Muscle layer of duodenum (tissue), 2 donors: ENCODE measurements around the gene GCC1.

ENCODE experiments used
- H3K27ac ChIP-seq: one replicate; pipeline ENCODE4 v1.7.0; 2013; ENCODE audit warnings: mild to moderate bottlenecking, low read length
- H3K27me3 ChIP-seq: one replicate; pipeline ENCODE4 v1.7.0; 2013; ENCODE audit warnings: low read depth, mild to moderate bottlenecking, control low read depth, low read length
- H3K36me3 ChIP-seq, 2 donors: one replicate each; pipeline ENCODE4 v1.7.0; 2013; ENCODE audit warnings: low read length in 2 of 2, control low read depth in 1 of 2, mild to moderate bottlenecking in 1 of 2; ENCODE audit not compliant: insufficient read depth in 2 of 2, control insufficient read depth in 1 of 2
- H3K4me1 ChIP-seq, 2 donors: one replicate each; pipeline ENCODE4 v1.7.0; 2013; ENCODE audit warnings: low read length in 2 of 2, mild to moderate bottlenecking in 2 of 2, control low read depth in 1 of 2, moderate library complexity in 1 of 2; ENCODE audit not compliant: insufficient read depth in 2 of 2, control insufficient read depth in 1 of 2
- H3K4me3 ChIP-seq, 2 donors: one replicate each; pipeline ENCODE4 v1.7.0; 2013; ENCODE audit warnings: low read length in 2 of 2, low read depth in 1 of 2, mild to moderate bottlenecking in 1 of 2
- H3K9me3 ChIP-seq, 2 donors: one replicate each; pipeline ENCODE4 v1.7.0; 2013; ENCODE audit warnings: low read length in 2 of 2, control low read depth in 1 of 2, mild to moderate bottlenecking in 1 of 2; ENCODE audit not compliant: control insufficient read depth in 1 of 2
- donor health status: healthy.

Gene GCC1

DNA sequence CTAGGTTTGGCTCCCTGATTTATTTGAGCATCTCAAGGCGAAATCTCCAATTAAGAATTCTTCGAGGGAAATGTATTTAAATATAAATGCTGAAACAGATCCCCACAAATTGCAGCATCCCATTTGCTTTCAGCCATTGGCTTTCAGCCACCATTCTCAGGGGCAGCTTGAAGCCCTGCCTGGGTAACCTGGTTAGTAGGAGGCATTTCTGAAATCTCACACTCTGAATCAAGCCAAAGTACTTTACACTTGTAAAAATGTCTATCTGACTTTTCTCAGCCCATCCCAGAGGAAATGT, 49.1 kb downstream of the GCC1 start:
- no peaks in the 10 kb centered on the region for H3K9me3 ChIP-seq
- H3K27me3 ChIP-seq = no peaks in the 10 kb centered on the region
- H3K36me3 ChIP-seq = no peaks in the 10 kb centered on the region

DNA sequence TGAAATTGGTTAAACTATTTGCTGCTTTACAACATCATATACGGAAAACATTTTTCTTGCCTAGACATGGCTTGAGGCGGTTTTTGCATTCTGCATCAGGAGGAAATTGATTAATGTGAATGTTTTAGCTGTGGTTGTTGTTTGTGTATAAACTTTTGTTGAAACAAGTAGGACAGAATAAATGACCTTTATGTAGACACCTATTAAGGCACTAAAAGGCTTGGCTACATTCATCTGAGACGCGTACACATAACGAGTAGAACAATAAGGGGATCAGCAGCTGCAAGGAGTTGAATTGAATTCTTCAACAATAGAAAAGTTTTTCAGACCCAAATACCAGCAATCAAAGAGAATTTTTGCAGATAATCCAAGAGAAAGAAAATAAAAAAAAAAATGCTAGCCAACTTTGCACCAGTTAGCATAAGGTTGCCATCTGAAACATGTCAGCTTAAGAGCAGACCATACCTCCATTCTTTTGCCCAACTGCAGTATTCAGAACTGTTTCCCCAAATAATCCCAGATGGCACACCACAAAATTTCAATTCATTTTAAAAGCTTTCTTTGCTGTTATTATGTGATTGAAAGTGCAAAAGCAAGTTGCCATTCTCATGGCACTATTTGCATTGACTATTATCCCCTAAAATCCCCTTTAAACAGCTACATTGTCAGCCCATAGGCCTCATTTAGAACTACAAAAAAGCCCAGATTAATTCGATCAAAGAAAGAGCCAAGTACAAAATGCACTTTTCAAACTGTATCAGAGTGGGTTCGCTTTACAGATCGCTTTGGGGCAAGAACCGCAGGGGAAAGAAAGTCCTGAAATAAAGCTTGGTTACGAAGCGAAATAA, 49.6 kb downstream of the GCC1 start:
- H3K27ac ChIP-seq = no peak overlapping the region
- H3K36me3 ChIP-seq = no peaks in the 10 kb centered on the region
- no peaks in the 10 kb centered on the region for H3K4me1 ChIP-seq
- no peaks in the 10 kb centered on the region for H3K9me3 ChIP-seq
- no peak overlapping the region for H3K4me3 ChIP-seq
- no peaks in the 10 kb centered on the region for H3K27me3 ChIP-seq

More for the DNA sequence above, 49.1 kb downstream of the GCC1 start:
- Histone ChIP-seq H3K27ac (no peak overlapping the region), H3K4me3 (no peak overlapping the region), H3K4me1 (no peaks in the 10 kb centered on the region)

DNA sequence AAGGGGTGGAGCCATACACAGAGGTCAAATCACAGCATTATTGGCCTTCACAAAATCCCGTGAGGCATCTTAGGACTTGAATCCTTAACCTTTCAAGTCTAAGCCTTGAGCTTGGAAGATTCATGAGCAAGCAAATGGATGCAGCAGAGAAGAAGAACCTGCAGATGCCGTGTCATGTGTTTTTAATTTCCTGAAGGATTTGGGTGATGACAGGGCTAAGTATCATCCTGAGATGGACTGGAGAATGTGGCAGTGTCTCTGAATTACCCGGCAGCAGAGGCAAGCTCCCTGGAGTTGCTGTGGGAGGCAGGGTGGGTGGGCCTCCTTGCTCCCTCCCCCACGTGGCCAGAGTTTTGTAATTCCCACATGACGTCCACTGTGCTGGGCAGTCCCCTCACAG, 50.8 kb downstream of the GCC1 start:
- Histone ChIP-seq H3K9me3 (no peaks in the 10 kb centered on the region), H3K27me3 (no peaks in the 10 kb centered on the region), H3K27ac (no peak overlapping the region), H3K36me3 (no peaks in the 10 kb centered on the region), H3K4me1 (no peaks in the 10 kb centered on the region), H3K4me3 (no peak overlapping the region)

DNA sequence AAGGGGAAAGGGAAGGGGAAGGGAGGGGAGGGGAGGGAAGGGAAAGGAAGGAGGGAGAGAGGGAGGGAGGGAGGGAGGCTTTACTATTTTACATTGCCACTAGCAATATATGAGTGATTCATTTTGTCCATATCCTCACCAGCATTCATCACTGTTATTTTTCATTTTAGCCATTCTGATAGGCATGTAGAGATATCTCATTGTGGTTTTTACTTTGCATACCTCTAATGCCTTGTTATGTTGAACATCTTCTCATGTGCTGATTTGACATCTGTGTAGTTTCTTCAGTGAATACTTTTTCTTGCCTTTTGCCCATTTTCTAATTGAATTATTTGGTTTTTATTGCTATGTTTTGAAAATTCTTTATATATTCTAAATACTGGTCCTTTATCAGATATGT, 52.7 kb downstream of the GCC1 start:
- no peaks in the 10 kb centered on the region for H3K36me3 ChIP-seq
- H3K4me3 ChIP-seq = no peak overlapping the region
- H3K27me3 ChIP-seq = no peaks in the 10 kb centered on the region
- H3K27ac ChIP-seq = no peak overlapping the region
- H3K4me1 ChIP-seq = no peaks in the 10 kb centered on the region
- no peaks in the 10 kb centered on the region for H3K9me3 ChIP-seq

DNA sequence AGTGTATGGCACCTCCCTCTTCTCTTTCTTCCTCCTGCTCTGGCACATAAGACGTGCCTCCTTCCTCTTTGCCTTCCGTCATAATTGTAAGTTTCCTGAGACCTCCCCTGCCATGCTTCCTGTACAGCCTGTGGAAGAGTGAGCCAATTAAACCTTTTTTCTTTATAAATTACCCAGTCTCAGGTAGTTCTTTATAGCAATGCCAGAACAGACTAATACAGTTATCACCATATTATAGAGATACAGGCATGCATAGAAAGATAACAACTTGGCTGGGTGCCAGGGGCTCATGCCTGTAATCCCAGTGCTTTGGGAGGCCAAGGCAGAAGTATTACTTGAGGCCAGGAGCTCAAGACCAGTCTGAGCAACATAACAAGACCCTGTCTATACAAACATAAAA, 53.2 kb downstream of the GCC1 start:
- Histone ChIP-seq H3K4me3 (no peak overlapping the region), H3K4me1 (no peaks in the 10 kb centered on the region), H3K27ac (no peak overlapping the region), H3K36me3 (no peaks in the 10 kb centered on the region), H3K9me3 (no peaks in the 10 kb centered on the region), H3K27me3 (no peaks in the 10 kb centered on the region)
